ENCODE measurements around the gene FRMD8. TPM values are rescaled to one million over a fixed set of nuclear protein-coding genes. Genes with fewer than 3 reads are reported as not detected.
"Not testable (repeated sequence)": the region's sequence is repeated elsewhere in the genome, so short reads cannot be mapped to it uniquely, and the experiment has no call there.

Gene FRMD8
- total RNA-seq, 1 experiment from 2014 or later: 51.1 TPM

GRCh38 chr11:65446446-65447277 lies 60.2 kb downstream of the FRMD8 start:
- Histone ChIP-seq H3K4me3 (ENCODE audit: low read depth, low read length, poor library complexity, severe bottlenecking) (no peak overlapping the region), H3K27ac (ENCODE audit: low read depth, low read length, poor library complexity, severe bottlenecking) (peak overlapping the region; percentile 37), H3K36me3 (ENCODE audit: insufficient read depth, low read length, poor library complexity, severe bottlenecking) (no peaks in the 10 kb centered on the region), H3K27me3 (replicated peaks; ENCODE audit: insufficient read depth, low read depth, low read length, poor library complexity) (no peaks in the 10 kb centered on the region), H3K4me1 (ENCODE audit: insufficient read depth, low read length, poor library complexity, severe bottlenecking) (no peaks in the 10 kb centered on the region), H3K9me3 (ENCODE audit: low read depth, low read length, poor library complexity, severe bottlenecking) (no peaks in the 10 kb centered on the region)
- BruUV-seq (replicated peaks): no TSS peak
- no peak for TF ChIP-seq EZH2 (IDR thresholded peaks at IDR 0.05; ENCODE audit: borderline replicate concordance, low read depth, low read length, poor library complexity, severe bottlenecking)
- no peak for TF ChIP-seq CTCF (conservative IDR thresholded peaks at IDR 0.05; ENCODE audit: low read depth, low read length)
- DNase-seq (ENCODE audit: low spot score): no peak
- ChIA-PET POLR2A (ENCODE audit: low non-redundant PET) (interaction anchor here (0.8 kb wide), 1 partner anchor 24 kb away, joined by 3 read pairs; no protein-coding TSS in a partner anchor), CTCF (no interaction called here)
- intact Hi-C loops (cut with micrococcal nuclease; ENCODE audit: unreplicated experiment): no loop called here

GRCh38 chr11:65448074-65448417 lies 61.6 kb downstream of the FRMD8 start:
- ChIA-PET CTCF (no interaction called here), POLR2A (ENCODE audit: low non-redundant PET) (no interaction called here)
- Histone ChIP-seq H3K4me3 (ENCODE audit: low read depth, low read length, poor library complexity, severe bottlenecking) (no peak overlapping the region), H3K36me3 (ENCODE audit: insufficient read depth, low read length, poor library complexity, severe bottlenecking) (no peaks in the 10 kb centered on the region), H3K9me3 (ENCODE audit: low read depth, low read length, poor library complexity, severe bottlenecking) (no peaks in the 10 kb centered on the region), H3K27ac (ENCODE audit: low read depth, low read length, poor library complexity, severe bottlenecking) (no peak overlapping the region), H3K27me3 (replicated peaks; ENCODE audit: insufficient read depth, low read depth, low read length, poor library complexity) (no peaks in the 10 kb centered on the region), H3K4me1 (ENCODE audit: insufficient read depth, low read length, poor library complexity, severe bottlenecking) (peaks cover 7% of the 10 kb centered on the region)
- DNase-seq (ENCODE audit: low spot score): no peak
- intact Hi-C loops (cut with micrococcal nuclease; ENCODE audit: unreplicated experiment): no loop called here
- BruUV-seq (replicated peaks): no TSS peak
- TF ChIP-seq EZH2 (IDR thresholded peaks at IDR 0.05; ENCODE audit: borderline replicate concordance, low read depth, low read length, poor library complexity, severe bottlenecking) (no peak), CTCF (conservative IDR thresholded peaks at IDR 0.05; ENCODE audit: low read depth, low read length) (no peak)

- ChIA-PET CTCF (no interaction called here), POLR2A (ENCODE audit: low non-redundant PET) (no interaction called here)
- intact Hi-C loops (cut with micrococcal nuclease; ENCODE audit: unreplicated experiment): no loop called here
- Histone ChIP-seq H3K4me1 (ENCODE audit: insufficient read depth, low read length, poor library complexity, severe bottlenecking) (peaks cover 7% of the 10 kb centered on the region), H3K9me3 (ENCODE audit: low read depth, low read length, poor library complexity, severe bottlenecking) (no peaks in the 10 kb centered on the region), H3K27me3 (replicated peaks; ENCODE audit: insufficient read depth, low read depth, low read length, poor library complexity) (no peaks in the 10 kb centered on the region), H3K4me3 (ENCODE audit: low read depth, low read length, poor library complexity, severe bottlenecking) (no peak overlapping the region), H3K36me3 (ENCODE audit: insufficient read depth, low read length, poor library complexity, severe bottlenecking) (no peaks in the 10 kb centered on the region), H3K27ac (ENCODE audit: low read depth, low read length, poor library complexity, severe bottlenecking) (peak overlapping the region; percentile 29)
- no TSS peak for BruUV-seq (replicated peaks)
- no peak for DNase-seq (ENCODE audit: low spot score)
- TF ChIP-seq CTCF (conservative IDR thresholded peaks at IDR 0.05; ENCODE audit: low read depth, low read length) (no peak), EZH2 (IDR thresholded peaks at IDR 0.05; ENCODE audit: borderline replicate concordance, low read depth, low read length, poor library complexity, severe bottlenecking) (no peak)
Observed at GRCh38 chr11:65448418-65449105, 62.1 kb downstream of the FRMD8 start.

GRCh38 chr11:65451301-65451700 lies 64.9 kb downstream of the FRMD8 start:
- H3K27ac ChIP-seq (ENCODE audit: low read depth, low read length, poor library complexity, severe bottlenecking); H3K27me3 ChIP-seq (replicated peaks; ENCODE audit: insufficient read depth, low read depth, low read length, poor library complexity); H3K4me3 ChIP-seq (ENCODE audit: low read depth, low read length, poor library complexity, severe bottlenecking); BruUV-seq (replicated peaks); intact Hi-C loops (cut with micrococcal nuclease; ENCODE audit: unreplicated experiment); H3K9me3 ChIP-seq (ENCODE audit: low read depth, low read length, poor library complexity, severe bottlenecking); H3K36me3 ChIP-seq (ENCODE audit: insufficient read depth, low read length, poor library complexity, severe bottlenecking); POLR2A ChIA-PET (ENCODE audit: low non-redundant PET); DNase-seq (ENCODE audit: low spot score); CTCF ChIA-PET: not testable (repeated sequence)
- H3K4me1 ChIP-seq (ENCODE audit: insufficient read depth, low read length, poor library complexity, severe bottlenecking): peaks cover 15% of the 10 kb centered on the region

GRCh38 chr11:65452259-65452658 lies 65.8 kb downstream of the FRMD8 start:
- POLR2A ChIA-PET (ENCODE audit: low non-redundant PET): interaction anchor here (0.5 to 0.9 kb wide), 2 partner anchors 49 to 56 kb away, joined by 4 read pairs; no protein-coding TSS in a partner anchor
- H3K27me3 ChIP-seq (replicated peaks; ENCODE audit: insufficient read depth, low read depth, low read length, poor library complexity); H3K4me3 ChIP-seq (ENCODE audit: low read depth, low read length, poor library complexity, severe bottlenecking); H3K27ac ChIP-seq (ENCODE audit: low read depth, low read length, poor library complexity, severe bottlenecking); H3K9me3 ChIP-seq (ENCODE audit: low read depth, low read length, poor library complexity, severe bottlenecking); DNase-seq (ENCODE audit: low spot score); H3K36me3 ChIP-seq (ENCODE audit: insufficient read depth, low read length, poor library complexity, severe bottlenecking); intact Hi-C loops (cut with micrococcal nuclease; ENCODE audit: unreplicated experiment); BruUV-seq (replicated peaks): not testable (repeated sequence)
- CTCF ChIA-PET: interaction anchor here (0.5 kb wide), 1 partner anchor 58 kb away, joined by 3 read pairs; no protein-coding TSS in a partner anchor
- H3K4me1 ChIP-seq (ENCODE audit: insufficient read depth, low read length, poor library complexity, severe bottlenecking): peaks cover 15% of the 10 kb centered on the region

Data from A673 (cell line).